B cell (primary cell): ENCODE data around the gene ABHD12B. TPM values are rescaled to one million over a fixed set of nuclear protein-coding genes. Genes with fewer than 3 reads are reported as not detected.
A peak's percentile ranks its signal among the peaks of the same experiment; 100 is the strongest.

Source experiments
- ATAC-seq: fragments of 200-7000 bp; cut with Tn5 transposase; one replicate; pipeline ENCODE4 v1.10.0; 2021; ENCODE audit warnings: low read depth, mild to moderate bottlenecking, moderate number of reproducible peaks, moderate library complexity
- CTCF ChIA-PET: fragments of 350-600 bp; sonication (Branson Sonifier 250); formaldehyde crosslinking; loops from one replicate; lab custom pipeline; 2021; ENCODE audit warnings: antibody characterized with exemption, inconsistent platforms; lab: Charles Lee
- POLR2A ChIA-PET: fragments of 350-600 bp; sonication (Branson Sonifier 250); formaldehyde crosslinking; loops from one replicate; lab custom pipeline; 2021; ENCODE audit warnings: antibody characterized with exemption; lab: Charles Lee
- DNase-seq: peaks from one replicate; pipeline ENCODE4 v3.0.0; 2013
- H2AFZ ChIP-seq: 2 replicates; pipeline ENCODE4 v1.6.1; 2012; ENCODE audit warnings: mild to moderate bottlenecking, low read depth, low read length; ENCODE audit not compliant: insufficient read depth, poor library complexity, severe bottlenecking
- H3K27ac ChIP-seq, 2 donors: 1 replicate in 1 of 2; 2 replicates in 1 of 2; pipeline ENCODE4 v1.5.1; 2012 to 2013; ENCODE audit warnings: low read length in 2 of 2, mild to moderate bottlenecking in 2 of 2, moderate library complexity in 1 of 2
- H3K27me3 ChIP-seq, 4 experiments: fragments of 200-600 bp in 1 of 4; sonication (generic) in 1 of 4; replicated peaks in 1 of 4; 1 replicate in 2 of 4; 2 replicates in 2 of 4; pipeline versions ENCODE4 v1.6.1 to v1.7.0; 2013 to 2016; ENCODE audit warnings: low read length in 3 of 4, mild to moderate bottlenecking in 2 of 4, mixed read lengths in 1 of 4, moderate library complexity in 1 of 4; ENCODE audit not compliant: insufficient read depth in 4 of 4, control insufficient read depth in 3 of 4; ENCODE audit errors: control extremely low read depth in 1 of 4
- H3K36me3 ChIP-seq, 2 experiments: replicated peaks in 1 of 2; 1 replicate in 1 of 2; 2 replicates in 1 of 2; pipeline versions ENCODE4 v1.6.1 to v1.7.1; 2013; ENCODE audit warnings: low read length in 1 of 2; ENCODE audit not compliant: insufficient read depth in 2 of 2, control insufficient read depth in 1 of 2; ENCODE audit errors: control extremely low read depth in 1 of 2, extremely low read depth in 1 of 2
- H3K4me1 ChIP-seq, 2 donors: fragments of 200-600 bp in 1 of 2; sonication (generic) in 1 of 2; 1 replicate in 1 of 2; 2 replicates in 1 of 2; pipeline versions ENCODE4 v1.5.1 to v1.6.1; 2013 to 2017; ENCODE audit warnings: low read length in 2 of 2; ENCODE audit not compliant: control insufficient read depth in 2 of 2, insufficient read depth in 2 of 2
- H3K4me2 ChIP-seq: replicated peaks from 2 replicates; pipeline ENCODE3; 2012; ENCODE audit warnings: mild to moderate bottlenecking, low read depth, low read length; ENCODE audit not compliant: poor library complexity, severe bottlenecking
- H3K4me3 ChIP-seq, 5 experiments: fragments of 200-600 bp in 1 of 5; sonication (generic) in 1 of 5; 1 replicate in 3 of 5; 2 replicates in 2 of 5; pipeline versions ENCODE4 v1.5.1 to v1.7.0; 2011 to 2016; ENCODE audit warnings: low read length in 4 of 5, mild to moderate bottlenecking in 4 of 5, low read depth in 2 of 5, control low read depth in 1 of 5, moderate library complexity in 1 of 5; ENCODE audit not compliant: insufficient read depth in 1 of 5; ENCODE audit errors: control extremely low read depth in 1 of 5, extremely low read depth in 1 of 5
- H3K79me2 ChIP-seq: fragments of 200-600 bp; sonication (generic); one replicate; pipeline ENCODE4 v1.6.0; 2016; ENCODE audit warnings: low read length; ENCODE audit not compliant: control insufficient read depth, insufficient read depth
- H3K9ac ChIP-seq: fragments of 200-600 bp; sonication (generic); 2 replicates; pipeline ENCODE4 v1.6.1; 2017; ENCODE audit warnings: mild to moderate bottlenecking, low read length, moderate library complexity
- H3K9me3 ChIP-seq, 3 donors: one replicate each; pipeline versions ENCODE4 v1.6.1 to v1.7.1; 2013; ENCODE audit warnings: low read length in 2 of 3; ENCODE audit not compliant: control insufficient read depth in 2 of 3, insufficient read depth in 1 of 3; ENCODE audit errors: control extremely low read depth in 1 of 3
- H4K20me1 ChIP-seq: 2 replicates; pipeline ENCODE4 v1.6.0; 2012; ENCODE audit warnings: mild to moderate bottlenecking, low read length; ENCODE audit not compliant: insufficient read depth, control insufficient read depth, poor library complexity, severe bottlenecking
- H3K27ac Mint-ChIP-seq: one replicate; pipeline ENCODE4 v1.8.0; 2021; ENCODE audit warnings: mixed read lengths
- H3K27me3 Mint-ChIP-seq: one replicate; pipeline ENCODE4 v1.8.0; 2021; ENCODE audit warnings: mixed read lengths
- H3K4me1 Mint-ChIP-seq: one replicate; pipeline ENCODE4 v1.8.0; 2021; ENCODE audit warnings: mixed read lengths
- H3K4me3 Mint-ChIP-seq: one replicate; pipeline ENCODE4 v1.8.0; 2021; ENCODE audit warnings: mixed read lengths
- H3K9me3 Mint-ChIP-seq: one replicate; pipeline ENCODE4 v1.8.0; 2022; ENCODE audit warnings: mixed read lengths; ENCODE audit not compliant: insufficient read depth
- EZH2 ChIP-seq: IDR thresholded peaks from 2 replicates; pipeline ENCODE4 v1.6.1; 2012; ENCODE audit warnings: borderline replicate concordance, low read depth, mild to moderate bottlenecking, moderate library complexity, low read length; ENCODE audit not compliant: insufficient read depth, poor library complexity, severe bottlenecking
- WGBS: methylation state at CpG from one replicate; pipeline ENCODE4 v1.1.5; 2013; ENCODE audit warnings: missing lambda C conversion rate; ENCODE audit not compliant: insufficient coverage; 5-methylcytosine and 5-hydroxymethylcytosine counted together
- intact Hi-C: fragments of 100-400 bp; cut with micrococcal nuclease; formaldehyde crosslinking; loops from one replicate; pipeline ENCODE4 v1.10.0; 2022
- polyA plus RNA-seq: library from polyadenylated mRNA; depleted of rRNA; stranded (reverse); fragments of >200 nt; gene quantifications from 2 replicates; pipeline ENCODE4 v1.2.3, GENCODE V29; 2012
- total RNA-seq, 2 donors: library from RNA; stranded (reverse); fragments of 120-200 nt in 1 of 2; gene quantifications; 1 replicate in 1 of 2; 2 replicates in 1 of 2; pipeline versions ENCODE4 v1.2.3 to v1.2.4, GENCODE V29; 2013 to 2022
- TF ChIP-seq, protein P1 (sequence below): fragments of 200-600 bp; IDR thresholded peaks from one replicate; pipeline ENCODE4 v1.8.0; 2022; ENCODE audit warnings: antibody characterized with exemption, mild to moderate bottlenecking

ABHD12B gene
- total and polyA plus RNA-seq, 2 donors (not counting 1 experiment from before 2014, with no cell fraction given), result not detected

DNA sequence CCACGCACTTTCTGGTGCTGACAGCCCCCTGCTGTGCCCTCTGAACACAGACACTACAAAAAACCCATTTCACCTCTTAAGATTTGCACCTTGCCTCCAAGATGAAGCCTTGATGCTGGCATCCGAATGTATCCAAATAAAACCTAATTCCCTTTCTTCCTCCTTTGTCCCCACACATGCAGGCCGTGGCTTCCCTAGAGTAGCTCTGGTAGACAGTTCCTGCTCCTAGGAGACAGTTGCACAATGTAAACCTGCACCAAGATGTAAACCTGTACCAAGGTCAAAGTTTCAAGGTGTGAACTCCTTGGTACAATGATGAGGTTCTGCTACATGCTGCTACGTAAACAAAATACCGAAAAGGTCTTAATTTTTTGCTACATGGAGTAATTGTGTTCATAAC is 625 bp upstream of the ABHD12B start:
- no peak overlapping the region for H3K27ac ChIP-seq
- H4K20me1 ChIP-seq, result no peaks in the 10 kb centered on the region
- H3K27me3 ChIP-seq, result peaks cover 0 to 33% (median 25%) of the 10 kb centered on the region in 4 experiments
- H2AFZ ChIP-seq, result no peak overlapping the region
- H3K9ac ChIP-seq, result no peak overlapping the region
- TF ChIP-seq EZH2, result no peak
- TF ChIP-seq, protein P1, sequence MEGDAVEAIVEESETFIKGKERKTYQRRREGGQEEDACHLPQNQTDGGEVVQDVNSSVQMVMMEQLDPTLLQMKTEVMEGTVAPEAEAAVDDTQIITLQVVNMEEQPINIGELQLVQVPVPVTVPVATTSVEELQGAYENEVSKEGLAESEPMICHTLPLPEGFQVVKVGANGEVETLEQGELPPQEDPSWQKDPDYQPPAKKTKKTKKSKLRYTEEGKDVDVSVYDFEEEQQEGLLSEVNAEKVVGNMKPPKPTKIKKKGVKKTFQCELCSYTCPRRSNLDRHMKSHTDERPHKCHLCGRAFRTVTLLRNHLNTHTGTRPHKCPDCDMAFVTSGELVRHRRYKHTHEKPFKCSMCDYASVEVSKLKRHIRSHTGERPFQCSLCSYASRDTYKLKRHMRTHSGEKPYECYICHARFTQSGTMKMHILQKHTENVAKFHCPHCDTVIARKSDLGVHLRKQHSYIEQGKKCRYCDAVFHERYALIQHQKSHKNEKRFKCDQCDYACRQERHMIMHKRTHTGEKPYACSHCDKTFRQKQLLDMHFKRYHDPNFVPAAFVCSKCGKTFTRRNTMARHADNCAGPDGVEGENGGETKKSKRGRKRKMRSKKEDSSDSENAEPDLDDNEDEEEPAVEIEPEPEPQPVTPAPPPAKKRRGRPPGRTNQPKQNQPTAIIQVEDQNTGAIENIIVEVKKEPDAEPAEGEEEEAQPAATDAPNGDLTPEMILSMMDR, result no peak
- DNase-seq (no peak), ATAC-seq (no peak)
- Mint-ChIP-seq H3K4me3 (peak overlapping the region; percentile 46), H3K4me1 (peaks cover 28% of the 10 kb centered on the region), H3K27ac (no peak overlapping the region), H3K27me3 (peaks cover 65% of the 10 kb centered on the region), H3K9me3 (no peaks in the 10 kb centered on the region)
- POLR2A ChIA-PET, result interaction anchor here (0.6 kb wide), 1 partner anchor 998 kb away, joined by 3 read pairs; no protein-coding TSS in a partner anchor
- H3K4me3 ChIP-seq, result no peak overlapping the region
- CTCF ChIA-PET, result interaction anchor here (1.4 kb wide), 1 partner anchor 93 kb away, joined by 4 read pairs; no protein-coding TSS in a partner anchor
- H3K36me3 ChIP-seq, result no peaks in the 10 kb centered on the region
- H3K4me1 ChIP-seq, result peaks cover 22% of the 10 kb centered on the region in 2 donors
- intact Hi-C loops, result no loop called here
- no peaks in the 10 kb centered on the region for H3K79me2 ChIP-seq
- H3K9me3 ChIP-seq, result no peaks in the 10 kb centered on the region
- H3K4me2 ChIP-seq, result no peak overlapping the region
- WGBS, result 53% methylated on average over 3 of the region's 5 CpGs

DNA sequence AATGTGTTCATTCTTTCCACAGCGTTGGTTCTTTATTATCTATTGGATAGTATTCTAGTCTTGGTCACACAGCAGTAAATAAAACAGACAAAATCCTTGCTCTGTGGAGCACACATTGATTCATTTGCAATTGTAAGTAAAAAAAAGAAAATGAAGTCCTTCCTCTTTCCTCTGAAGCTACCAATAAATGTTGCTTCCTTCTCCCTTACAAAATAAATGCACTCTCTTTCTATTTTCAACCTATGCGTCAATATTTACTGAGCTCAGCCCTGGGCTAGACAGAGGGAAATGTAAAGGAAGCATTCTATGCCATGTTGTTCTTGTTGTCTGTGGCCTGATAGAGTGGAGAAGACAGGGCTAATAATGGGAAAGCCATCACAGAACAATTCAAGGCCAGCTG is 2.9 kb downstream of the ABHD12B start:
- peaks cover 22% of the 10 kb centered on the region in 2 donors for H3K4me1 ChIP-seq
- peak overlapping the region; percentile 44 for H3K4me2 ChIP-seq
- H3K4me1 Mint-ChIP-seq, result peaks cover 28% of the 10 kb centered on the region
- no peaks in the 10 kb centered on the region for H3K9me3 Mint-ChIP-seq
- POLR2A ChIA-PET, result interaction anchor here (1.1 kb wide), 1 partner anchor 10 kb away, joined by 3 read pairs; no protein-coding TSS in a partner anchor
- no peak overlapping the region for H3K9ac ChIP-seq
- no peak overlapping the region for H3K27ac ChIP-seq
- DNase-seq (no peak), ATAC-seq (no peak)
- no CpG with 5 or more reads among the region's 2 CpGs for WGBS
- CTCF ChIA-PET, result interaction anchor here (0.9 to 1.9 kb wide), 4 partner anchors 9 to 97 kb away, joined by 3 to 12 read pairs (median 5); no protein-coding TSS in a partner anchor
- no peaks in the 10 kb centered on the region for H3K9me3 ChIP-seq
- peaks cover 0 to 26% (median 15%) of the 10 kb centered on the region in 4 experiments for H3K27me3 ChIP-seq
- H2AFZ ChIP-seq, result peak overlapping the region; percentile 51
- H4K20me1 ChIP-seq, result no peaks in the 10 kb centered on the region
- H3K4me3 ChIP-seq, result no peak overlapping the region
- peaks cover 47% of the 10 kb centered on the region for H3K27me3 Mint-ChIP-seq
- H3K4me3 Mint-ChIP-seq, result peak overlapping the region; percentile 1
- TF ChIP-seq, protein P1, result no peak
- no peak for TF ChIP-seq EZH2
- intact Hi-C loops, result no loop called here
- H3K79me2 ChIP-seq, result no peaks in the 10 kb centered on the region
- no peaks in the 10 kb centered on the region for H3K36me3 ChIP-seq
- no peak overlapping the region for H3K27ac Mint-ChIP-seq
